GM19099 (cell line): Measurements from ENCODE around the gene TNS1.

Source experiments
- POLR2A ChIP-seq: IDR thresholded peaks from 3 replicates; pipeline ENCODE4 v1.6.1; 2011; ENCODE audit warnings: low read depth; ENCODE audit not compliant: insufficient read length; ENCODE audit errors: extremely low read depth

The TNS1 gene

DNA sequence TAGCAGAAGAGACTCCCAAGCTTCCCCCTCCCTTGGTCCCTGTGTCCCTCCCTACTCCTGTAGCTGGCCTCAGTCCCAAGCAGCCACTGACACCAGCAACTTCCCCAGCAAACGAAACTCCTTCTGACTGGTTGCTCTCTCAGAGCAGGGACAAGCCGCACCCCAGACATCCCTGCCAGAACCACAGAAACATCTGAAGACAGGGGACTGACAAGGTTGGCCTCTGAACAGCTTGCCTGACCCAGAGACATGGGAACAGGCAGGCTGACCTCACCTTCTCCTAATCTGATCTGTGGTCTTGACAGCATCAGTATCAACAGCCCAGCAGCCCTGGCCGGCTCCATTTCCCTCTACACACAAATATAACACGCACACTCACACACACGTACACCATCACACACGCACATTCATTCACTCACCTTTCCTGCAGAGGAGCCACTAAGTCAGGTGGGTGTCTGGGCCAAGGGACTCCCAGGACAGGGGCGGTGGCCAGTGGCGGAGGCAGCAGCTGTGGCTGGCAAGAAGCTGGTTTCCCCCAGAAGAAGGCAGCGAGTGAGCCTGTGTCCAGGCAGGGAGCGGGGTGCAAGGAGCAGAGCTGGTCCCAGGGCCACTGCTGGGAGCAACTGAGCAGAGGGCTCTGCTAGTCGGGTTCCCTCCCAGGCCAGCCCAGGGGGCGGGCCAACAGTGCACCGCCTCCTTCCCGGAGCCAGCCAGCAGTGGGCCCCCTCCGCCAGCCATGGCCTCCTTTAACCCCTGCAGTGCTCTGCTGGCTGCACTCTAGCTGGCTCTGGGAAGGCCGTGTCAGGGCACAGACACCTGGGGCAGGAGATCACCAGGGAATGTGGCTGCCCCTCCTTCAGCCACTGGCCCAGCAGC, 59.1 kb downstream of the TNS1 start:
- TF ChIP-seq POLR2A = no peak

GRCh38 chr2:217942731-217943335, 60.0 kb downstream of the TNS1 start:
- no peak for TF ChIP-seq POLR2A

GRCh38 chr2:217941886-217942728, 60.7 kb downstream of the TNS1 start:
- TF ChIP-seq POLR2A = no peak

DNA sequence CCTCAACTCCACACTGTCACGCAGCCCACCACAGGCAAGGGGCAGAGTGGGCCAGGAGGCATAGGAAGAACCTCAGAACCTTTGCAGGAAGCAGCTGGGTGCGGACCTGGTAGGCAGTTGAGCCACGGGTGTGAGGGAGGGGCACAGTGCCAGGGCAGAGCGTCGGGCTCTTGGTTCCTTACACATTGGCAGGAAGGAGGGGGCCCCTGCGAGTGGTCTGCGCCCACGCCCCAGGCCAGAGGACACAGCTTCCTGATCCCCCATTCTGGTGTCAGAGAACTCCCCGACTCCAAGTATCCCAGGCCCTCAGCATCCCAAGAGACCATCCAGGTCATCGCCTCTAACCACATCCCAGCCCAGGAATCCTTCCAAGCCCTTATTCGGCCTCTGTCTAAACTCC, 61.5 kb downstream of the TNS1 start:
- no peak for TF ChIP-seq POLR2A

DNA sequence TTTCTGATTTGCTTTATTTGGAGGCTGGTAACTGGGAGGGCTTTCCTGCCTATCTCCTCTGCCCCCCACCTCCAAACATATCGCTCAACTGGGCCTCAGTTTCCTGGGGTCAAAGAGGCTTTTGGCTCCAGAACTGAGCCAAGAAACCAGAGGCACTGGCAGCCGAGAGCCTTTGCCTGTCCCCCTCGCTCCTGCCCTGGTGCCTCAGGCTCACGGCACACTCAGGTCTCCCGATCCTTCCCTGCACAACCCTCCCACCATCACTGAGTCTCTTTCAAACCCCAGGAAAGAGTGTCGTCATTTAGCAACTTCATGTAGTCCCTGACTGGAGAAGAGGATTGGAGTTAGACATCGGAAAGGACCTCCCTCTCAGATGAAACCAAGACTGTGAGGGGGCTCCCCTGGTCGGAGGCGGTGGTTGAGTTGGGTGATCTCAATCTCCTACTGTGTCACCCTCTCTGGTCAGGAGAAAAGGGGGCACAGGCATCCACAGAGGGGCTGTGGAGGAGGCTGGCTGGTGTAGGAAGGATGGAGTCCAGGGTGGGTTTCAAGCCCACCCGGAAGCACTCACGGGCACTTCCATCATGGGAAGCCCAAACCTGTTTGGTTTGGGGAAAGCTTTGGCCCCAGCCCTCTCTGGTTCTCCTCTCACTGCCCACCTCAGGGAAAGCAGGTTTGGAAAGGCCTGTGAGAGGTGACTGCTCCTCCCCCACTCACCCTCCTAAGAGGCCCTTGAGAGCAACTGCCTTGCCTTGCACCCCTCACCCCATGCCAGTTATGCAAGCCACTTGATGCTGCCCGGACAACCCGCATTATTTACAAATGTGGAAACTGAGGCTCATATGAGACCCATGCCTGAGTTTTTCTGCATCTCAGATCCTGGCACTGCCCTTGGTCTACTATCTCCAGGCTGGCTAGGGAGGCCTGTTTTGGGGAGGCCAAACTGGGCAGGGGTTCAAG, 62.3 kb downstream of the TNS1 start:
- no peak for TF ChIP-seq POLR2A

DNA sequence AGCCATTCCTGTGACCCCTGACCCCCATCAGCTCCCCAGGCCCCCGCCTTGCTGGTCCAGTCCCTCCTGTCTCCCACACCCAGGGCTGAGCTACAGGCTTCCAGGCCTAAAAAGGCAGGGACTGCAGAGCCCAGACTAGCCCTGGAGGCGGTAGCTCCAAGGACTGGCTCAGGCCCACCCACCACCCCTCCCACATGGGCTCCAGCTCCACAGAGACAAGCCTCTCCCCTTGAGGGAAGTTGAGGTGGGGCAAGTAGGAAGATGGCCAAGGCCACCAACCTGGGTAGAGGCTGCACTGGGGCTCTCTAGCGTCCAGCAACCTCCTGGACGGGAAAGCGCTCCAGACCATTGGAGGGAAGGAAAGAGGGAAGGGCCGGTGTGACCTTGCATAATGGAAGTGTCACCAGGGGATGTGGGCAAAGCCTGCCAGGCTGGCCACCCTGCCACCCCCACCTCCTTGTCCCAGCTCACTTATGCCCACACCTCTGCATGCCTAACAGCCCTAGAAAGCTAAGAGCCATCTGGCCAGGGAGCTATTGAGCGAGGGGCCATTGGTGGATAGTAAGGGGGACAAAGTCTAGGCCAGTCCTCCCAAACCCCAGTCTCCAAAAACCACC, 63.1 kb downstream of the TNS1 start:
- no peak for TF ChIP-seq POLR2A

DNA sequence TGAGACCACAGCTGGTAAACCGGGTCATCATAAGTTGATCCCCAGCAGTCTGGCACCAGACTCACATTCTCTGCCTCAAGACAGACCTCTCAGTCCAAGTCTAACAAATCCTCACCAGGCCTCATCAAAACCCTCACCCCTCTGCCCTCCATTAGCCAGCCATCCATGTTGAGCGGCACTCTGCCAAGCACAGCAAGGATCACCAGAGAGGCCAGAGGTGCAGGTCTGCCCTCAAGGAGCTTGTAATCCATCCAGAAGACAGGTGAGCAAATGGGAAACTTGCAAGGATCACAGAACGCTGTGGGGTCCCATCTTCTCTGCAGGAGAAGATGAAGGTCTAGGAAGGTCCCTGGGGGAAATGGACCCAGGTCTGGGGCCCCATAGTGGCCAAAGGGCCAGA, 63.6 kb downstream of the TNS1 start:
- TF ChIP-seq POLR2A = no peak

DNA sequence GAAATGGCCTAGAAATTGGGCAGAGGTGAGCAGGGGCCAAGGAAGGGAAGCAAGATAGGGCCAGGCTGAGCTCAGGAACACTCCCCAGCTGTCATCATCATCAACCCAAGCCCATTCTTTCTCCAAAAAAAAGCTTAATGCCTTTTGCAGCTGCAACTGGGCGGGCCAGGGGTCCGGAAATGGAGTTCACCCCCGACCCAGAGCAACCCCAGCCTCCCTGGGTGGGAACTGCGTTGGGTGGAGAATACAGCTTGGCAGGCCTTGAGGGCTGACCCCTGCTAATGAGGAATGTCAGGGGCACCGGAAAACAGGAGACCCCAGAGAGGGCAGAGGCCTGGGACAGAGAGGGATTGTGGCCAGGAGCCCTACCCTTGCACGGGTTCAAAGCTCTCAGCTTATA, 64.8 kb downstream of the TNS1 start:
- no peak for TF ChIP-seq POLR2A

DNA sequence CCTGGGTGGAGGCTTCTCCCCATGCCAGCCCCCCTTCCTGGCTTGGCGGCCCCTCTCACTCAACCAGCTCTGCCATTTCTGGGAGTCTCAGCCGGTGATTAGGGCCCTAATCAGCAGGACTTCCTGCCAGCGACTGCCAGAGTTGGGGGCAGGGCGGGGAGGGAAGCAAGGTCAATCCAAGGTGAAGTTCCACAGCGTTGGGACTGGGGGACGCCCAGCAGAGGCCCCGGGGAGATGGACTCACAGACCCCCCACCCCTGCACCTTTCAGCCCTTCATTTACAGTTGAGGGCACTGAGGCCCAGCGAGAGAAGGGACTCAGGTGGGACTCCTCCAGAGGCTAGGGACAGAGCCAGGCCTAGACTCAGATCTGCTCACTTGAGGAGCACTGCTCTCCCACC, 65.3 kb downstream of the TNS1 start:
- TF ChIP-seq POLR2A = no peak

DNA sequence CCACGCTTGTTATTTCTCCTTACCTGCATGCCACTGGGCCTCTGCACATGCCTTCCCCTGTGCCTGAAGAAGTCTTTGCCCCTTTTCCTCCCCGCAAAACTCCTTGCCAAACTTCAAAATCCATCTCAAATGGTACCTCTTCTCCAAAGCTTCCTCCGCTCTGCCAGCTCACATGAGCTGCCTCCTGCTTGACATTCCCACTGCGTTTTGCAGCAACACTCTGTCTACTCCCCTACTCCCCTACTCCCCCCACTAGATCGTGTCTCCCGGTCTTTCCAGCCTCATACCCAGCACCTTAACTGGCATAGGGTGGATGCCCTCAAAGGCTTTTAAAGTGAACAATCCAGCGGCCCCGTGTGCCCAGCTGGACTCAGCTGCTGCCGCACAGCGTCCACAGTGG, 65.8 kb downstream of the TNS1 start:
- TF ChIP-seq POLR2A = no peak

- no peak for TF ChIP-seq POLR2A
Measured at GRCh38 chr2:217935901-217936684, 66.7 kb downstream of the TNS1 start.

DNA sequence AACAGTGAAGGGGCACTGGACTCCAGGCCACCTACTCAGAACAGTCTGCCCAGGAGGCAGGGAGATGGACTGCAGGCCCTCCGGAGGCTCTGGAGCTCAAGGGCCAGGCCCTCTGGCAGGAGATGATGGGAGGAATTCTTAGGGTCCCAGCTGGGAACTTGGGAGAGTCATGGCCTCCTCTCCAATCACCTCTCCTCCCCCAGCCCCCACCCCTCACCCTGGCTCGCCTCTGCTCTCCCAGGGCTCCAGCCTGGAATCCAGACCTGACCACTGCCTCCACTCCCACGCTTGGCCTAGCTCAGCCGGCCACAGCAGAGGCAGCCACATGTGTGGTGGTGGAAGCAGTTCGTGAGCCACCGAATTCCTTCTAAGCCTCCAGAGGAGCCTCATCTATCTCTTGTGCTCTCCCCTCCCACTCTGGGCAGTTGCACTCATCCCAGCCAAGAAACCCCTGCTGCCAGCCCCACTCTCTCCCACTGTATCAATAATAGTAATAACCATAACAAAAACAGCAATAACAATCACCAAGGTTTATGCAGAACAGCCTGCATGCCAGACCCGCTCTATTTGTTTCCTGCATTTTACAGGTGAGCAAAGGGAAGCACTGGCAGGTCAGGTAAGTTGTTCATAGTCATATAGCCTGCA, 67.4 kb downstream of the TNS1 start:
- no peak for TF ChIP-seq POLR2A

DNA sequence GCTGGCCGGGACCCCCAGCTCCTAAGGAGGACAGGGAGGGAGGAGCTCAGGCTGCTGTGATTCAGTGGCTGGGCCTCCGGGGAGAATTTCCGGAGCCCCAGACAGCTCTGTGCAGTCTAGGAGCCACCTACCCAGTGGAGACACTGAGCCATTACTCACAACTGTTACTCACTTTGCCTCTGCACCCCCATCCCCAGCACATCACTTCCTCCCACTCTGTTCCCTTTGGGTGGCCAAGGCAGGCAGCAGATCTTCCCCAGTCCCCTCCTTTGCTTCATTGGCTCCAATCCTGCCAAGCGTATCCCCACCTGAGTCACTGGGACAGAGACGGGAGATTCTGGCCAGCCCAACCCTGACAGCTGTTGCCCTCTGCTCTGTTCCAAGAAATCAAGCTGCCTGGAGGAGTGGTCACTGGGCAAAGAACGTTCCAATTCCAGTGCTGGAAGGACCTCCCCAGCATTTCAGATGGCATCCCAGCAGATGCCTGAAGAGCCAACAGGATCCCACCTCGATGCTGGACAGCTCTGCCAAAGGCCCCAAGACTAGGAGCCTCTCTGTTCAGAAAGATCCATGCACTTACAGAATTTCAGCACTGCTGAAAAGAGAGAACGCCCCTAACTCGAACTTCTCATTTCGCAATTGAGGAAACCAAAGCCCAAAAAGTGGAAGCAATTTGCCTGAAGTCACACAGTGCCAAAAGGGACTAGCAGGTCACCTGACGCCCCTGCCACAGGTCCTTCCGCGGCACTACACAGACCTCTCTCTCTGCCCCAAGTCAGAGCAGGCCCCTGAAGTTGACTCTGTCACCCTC, 68.3 kb downstream of the TNS1 start:
- no peak for TF ChIP-seq POLR2A

- TF ChIP-seq POLR2A = no peak
Measured at GRCh38 chr2:217933617-217933993, 69.2 kb downstream of the TNS1 start.
